AG09309 (cell line): ENCODE results near the gene FERMT2.
A peak's percentile ranks its signal among the peaks of the same experiment; 100 is the strongest.

Source experiments
- DNase-seq: peaks from one replicate; pipeline ENCODE4 v3.0.0-alpha.2; 2010; ENCODE audit warnings: low read depth
- H3K4me3 ChIP-seq: 2 replicates; pipeline ENCODE4 v1.5.1; 2011; ENCODE audit warnings: mild to moderate bottlenecking, low read depth, low read length, moderate library complexity; ENCODE audit not compliant: control insufficient read depth
- CTCF ChIP-seq: IDR thresholded peaks from 2 replicates; pipeline ENCODE4 v1.5.1; 2011; ENCODE audit warnings: mild to moderate bottlenecking, low read depth, low read length, inconsistent platforms; ENCODE audit not compliant: insufficient read depth, control insufficient read depth; ENCODE audit errors: missing control alignments

FERMT2 gene

GRCh38 chr14:52948039-52948438, 2.8 kb downstream of the FERMT2 start:
- peak overlapping the region; percentile 86 for H3K4me3 ChIP-seq
- no peak for TF ChIP-seq CTCF

GRCh38 chr14:52944254-52944653, 6.6 kb downstream of the FERMT2 start:
- TF ChIP-seq CTCF = no peak
- H3K4me3 ChIP-seq = no peak overlapping the region
- no peak for DNase-seq

More at GRCh38 chr14:52948039-52948438, 2.8 kb downstream of the FERMT2 start:
- no peak for DNase-seq

GRCh38 chr14:52939427-52939826, 11.4 kb downstream of the FERMT2 start:
- TF ChIP-seq CTCF = no peak
- no peak for DNase-seq
- H3K4me3 ChIP-seq = no peak overlapping the region

- TF ChIP-seq CTCF = no peak
- no peak for DNase-seq
- no peak overlapping the region for H3K4me3 ChIP-seq
These were observed 13.0 kb downstream of the FERMT2 start for GRCh38 chr14:52937869-52938268.

- no peak overlapping the region for H3K4me3 ChIP-seq
- DNase-seq = no peak
- TF ChIP-seq CTCF = no peak
These were observed 13.5 kb downstream of the FERMT2 start for GRCh38 chr14:52937306-52937705.

GRCh38 chr14:52936437-52936836, 14.4 kb downstream of the FERMT2 start:
- no peak for TF ChIP-seq CTCF
- H3K4me3 ChIP-seq = no peak overlapping the region

GRCh38 chr14:52935833-52936232, 15.0 kb downstream of the FERMT2 start:
- no peak for TF ChIP-seq CTCF
- DNase-seq = no peak
- no peak overlapping the region for H3K4me3 ChIP-seq

More at GRCh38 chr14:52936437-52936836, 14.4 kb downstream of the FERMT2 start:
- DNase-seq = no peak
